ENCODE data around the gene DMP1.
"Not testable (repeated sequence)": the region's sequence is repeated elsewhere in the genome, so short reads cannot be mapped to it uniquely, and the experiment has no call there.

DMP1 gene

GRCh38 chr4:87688316-87688715 lies 38.2 kb downstream of the DMP1 start:
- H3K4me2 ChIP-seq (ENCODE audit: low read length) = no peak overlapping the region
- no peak overlapping the region for H3K9ac ChIP-seq (ENCODE audit: low read depth, low read length)
- H3K36me3 ChIP-seq (ENCODE audit: insufficient read depth, low read length) = no peaks in the 10 kb centered on the region
- no peaks in the 10 kb centered on the region for H3K4me1 ChIP-seq (ENCODE audit: control insufficient read depth, insufficient read depth, low read length)
- H3K4me3 ChIP-seq (ENCODE audit: low read length) = no peak overlapping the region
- H3K27me3 ChIP-seq (ENCODE audit: control insufficient read depth, insufficient read depth, low read length) = no peaks in the 10 kb centered on the region
- H3K9me3 ChIP-seq (replicated peaks; ENCODE audit: low read length) = no peaks in the 10 kb centered on the region

GRCh38 chr4:87690947-87691346 lies 40.9 kb downstream of the DMP1 start:
- not testable (repeated sequence) for H3K27me3 ChIP-seq (ENCODE audit: control insufficient read depth, insufficient read depth, low read length); H3K4me2 ChIP-seq (ENCODE audit: low read length); H3K36me3 ChIP-seq (ENCODE audit: insufficient read depth, low read length); H3K4me1 ChIP-seq (ENCODE audit: control insufficient read depth, insufficient read depth, low read length); H3K4me3 ChIP-seq (ENCODE audit: low read length); H3K9ac ChIP-seq (ENCODE audit: low read depth, low read length); H3K9me3 ChIP-seq (replicated peaks; ENCODE audit: low read length)

GRCh38 chr4:87692060-87692459 lies 42.0 kb downstream of the DMP1 start:
- not testable (repeated sequence) for H3K9me3 ChIP-seq (replicated peaks; ENCODE audit: low read length); H3K27me3 ChIP-seq (ENCODE audit: control insufficient read depth, insufficient read depth, low read length); H3K4me2 ChIP-seq (ENCODE audit: low read length); H3K4me3 ChIP-seq (ENCODE audit: low read length); H3K4me1 ChIP-seq (ENCODE audit: control insufficient read depth, insufficient read depth, low read length); H3K36me3 ChIP-seq (ENCODE audit: insufficient read depth, low read length); H3K9ac ChIP-seq (ENCODE audit: low read depth, low read length)

GRCh38 chr4:87697272-87697671 lies 47.2 kb downstream of the DMP1 start:
- H3K9me3 ChIP-seq (replicated peaks; ENCODE audit: low read length) = no peaks in the 10 kb centered on the region
- no peaks in the 10 kb centered on the region for H3K27me3 ChIP-seq (ENCODE audit: control insufficient read depth, insufficient read depth, low read length)
- no peak overlapping the region for H3K4me3 ChIP-seq (ENCODE audit: low read length)
- H3K4me2 ChIP-seq (ENCODE audit: low read length) = no peak overlapping the region
- no peak overlapping the region for H3K9ac ChIP-seq (ENCODE audit: low read depth, low read length)
- no peaks in the 10 kb centered on the region for H3K4me1 ChIP-seq (ENCODE audit: control insufficient read depth, insufficient read depth, low read length)
- no peaks in the 10 kb centered on the region for H3K36me3 ChIP-seq (ENCODE audit: insufficient read depth, low read length)

GRCh38 chr4:87697945-87698344 lies 47.9 kb downstream of the DMP1 start:
- H3K9ac ChIP-seq (ENCODE audit: low read depth, low read length) = no peak overlapping the region
- no peak overlapping the region for H3K4me3 ChIP-seq (ENCODE audit: low read length)
- H3K9me3 ChIP-seq (replicated peaks; ENCODE audit: low read length) = no peaks in the 10 kb centered on the region
- H3K4me2 ChIP-seq (ENCODE audit: low read length) = no peak overlapping the region
- no peaks in the 10 kb centered on the region for H3K36me3 ChIP-seq (ENCODE audit: insufficient read depth, low read length)
- H3K4me1 ChIP-seq (ENCODE audit: control insufficient read depth, insufficient read depth, low read length) = no peaks in the 10 kb centered on the region
- no peaks in the 10 kb centered on the region for H3K27me3 ChIP-seq (ENCODE audit: control insufficient read depth, insufficient read depth, low read length)

GRCh38 chr4:87698394-87698793 lies 48.3 kb downstream of the DMP1 start:
- no peak overlapping the region for H3K9ac ChIP-seq (ENCODE audit: low read depth, low read length)
- no peaks in the 10 kb centered on the region for H3K27me3 ChIP-seq (ENCODE audit: control insufficient read depth, insufficient read depth, low read length)
- H3K36me3 ChIP-seq (ENCODE audit: insufficient read depth, low read length) = no peaks in the 10 kb centered on the region
- no peaks in the 10 kb centered on the region for H3K9me3 ChIP-seq (replicated peaks; ENCODE audit: low read length)
- no peak overlapping the region for H3K4me2 ChIP-seq (ENCODE audit: low read length)
- H3K4me1 ChIP-seq (ENCODE audit: control insufficient read depth, insufficient read depth, low read length) = no peaks in the 10 kb centered on the region
- no peak overlapping the region for H3K4me3 ChIP-seq (ENCODE audit: low read length)

- no peaks in the 10 kb centered on the region for H3K4me1 ChIP-seq (ENCODE audit: control insufficient read depth, insufficient read depth, low read length)
- H3K4me3 ChIP-seq (ENCODE audit: low read length) = no peak overlapping the region
- H3K9ac ChIP-seq (ENCODE audit: low read depth, low read length) = no peak overlapping the region
- H3K4me2 ChIP-seq (ENCODE audit: low read length) = no peak overlapping the region
- no peaks in the 10 kb centered on the region for H3K9me3 ChIP-seq (replicated peaks; ENCODE audit: low read length)
- H3K36me3 ChIP-seq (ENCODE audit: insufficient read depth, low read length) = no peaks in the 10 kb centered on the region
- no peaks in the 10 kb centered on the region for H3K27me3 ChIP-seq (ENCODE audit: control insufficient read depth, insufficient read depth, low read length)
Observed at GRCh38 chr4:87704001-87704400, 53.9 kb downstream of the DMP1 start.

- H3K4me2 ChIP-seq (ENCODE audit: low read length) = no peak overlapping the region
- no peaks in the 10 kb centered on the region for H3K27me3 ChIP-seq (ENCODE audit: control insufficient read depth, insufficient read depth, low read length)
- no peak overlapping the region for H3K4me3 ChIP-seq (ENCODE audit: low read length)
- H3K9me3 ChIP-seq (replicated peaks; ENCODE audit: low read length) = no peaks in the 10 kb centered on the region
- H3K4me1 ChIP-seq (ENCODE audit: control insufficient read depth, insufficient read depth, low read length) = no peaks in the 10 kb centered on the region
- no peaks in the 10 kb centered on the region for H3K36me3 ChIP-seq (ENCODE audit: insufficient read depth, low read length)
- H3K9ac ChIP-seq (ENCODE audit: low read depth, low read length) = no peak overlapping the region
Observed at GRCh38 chr4:87707279-87707918, 57.3 kb downstream of the DMP1 start.
